ENCODE results near the gene ASB15.

GRCh38 chr7:123650595-123650994 is 49.0 kb downstream of the ASB15 start:
- TF ChIP-seq POLR2A (IDR thresholded peaks at IDR 0.05; ENCODE audit: insufficient read depth in 1 of 2, low read depth in 2 of 2, low read length in 2 of 2) = no peak
- TF ChIP-seq ARNT (IDR thresholded peaks at IDR 0.05) = no peak
- no peak for TF ChIP-seq EHMT2 (IDR thresholded peaks at IDR 0.05; ENCODE audit: borderline replicate concordance, low read depth, low read length)
- TF ChIP-seq AGO1 (IDR thresholded peaks at IDR 0.05; ENCODE audit: low read depth, low read length, poor library complexity, severe bottlenecking) = no peak
- no peak for TF ChIP-seq KLF16 (CRISPR knock-in tag; IDR thresholded peaks at IDR 0.05)
- TF ChIP-seq GABPA (IDR thresholded peaks at IDR 0.05; ENCODE audit: low read depth, low read length) = no peak
- TF ChIP-seq GABPA (CRISPR knock-in tag; IDR thresholded peaks at IDR 0.05; ENCODE audit: low read depth) = no peak
- no peak for TF ChIP-seq SRSF1 (optimal IDR thresholded peaks at IDR 0.05; ENCODE audit: low read depth, low read length)
- no peak for TF ChIP-seq PBX3 (CRISPR knock-in tag; IDR thresholded peaks at IDR 0.05; ENCODE audit: borderline replicate concordance)
- TF ChIP-seq PTBP1 (IDR thresholded peaks at IDR 0.05; ENCODE audit: low read depth, low read length, poor library complexity, severe bottlenecking) = no peak
- no peak for TF ChIP-seq BCL3 (CRISPR knock-in tag; IDR thresholded peaks at IDR 0.05)
- TF ChIP-seq ZNF549 (CRISPR knock-in tag; IDR thresholded peaks at IDR 0.05) = no peak
- TF ChIP-seq STAG1 (CRISPR knock-in tag; IDR thresholded peaks at IDR 0.05) = no peak
- TF ChIP-seq MXD3 (CRISPR knock-in tag; IDR thresholded peaks at IDR 0.05) = no peak
